ENCODE data around the gene LRBA.

DNA sequence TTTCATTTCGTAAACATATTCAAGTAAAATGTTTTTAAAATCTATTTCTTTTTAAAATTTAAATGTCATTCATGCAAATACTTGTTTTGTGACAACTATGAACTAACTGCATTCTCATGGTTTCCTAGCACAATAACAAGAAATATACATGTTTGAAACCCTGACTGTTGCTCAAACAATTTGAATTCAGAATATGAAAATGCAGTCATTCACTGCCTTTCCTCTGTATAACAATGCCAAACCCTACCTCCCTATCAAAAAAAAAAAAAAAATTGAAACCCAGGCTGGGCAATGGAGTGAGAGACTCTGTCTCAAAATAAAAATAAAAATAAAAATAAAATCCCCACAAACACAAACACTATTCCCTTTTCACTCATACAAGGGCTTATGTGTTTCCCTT is 391.0 kb downstream of the LRBA start:
- TF ChIP-seq POLR2A (IDR thresholded peaks at IDR 0.05; ENCODE audit: low read depth, low read length), result no peak
- TF ChIP-seq TAF1 (IDR thresholded peaks at IDR 0.05; ENCODE audit: borderline replicate concordance, low read depth, low read length), result no peak
- no peak for TF ChIP-seq POLR2AphosphoS5 (IDR thresholded peaks at IDR 0.05; ENCODE audit: low read depth, low read length)

Measured in GM12892 (cell line).